ENCODE measurements around the gene SLC22A2.

GRCh38 chr6:160174681-160175080 lies 83.9 kb downstream of the SLC22A2 start:
- TF ChIP-seq CTCF (CRISPR knock-in tag; IDR thresholded peaks at IDR 0.05) (no peak), ZNF282 (IDR thresholded peaks at IDR 0.05; ENCODE audit: partially characterized antibody) (no peak), REST (IDR thresholded peaks at IDR 0.05; ENCODE audit: borderline replicate concordance in 1 of 2, low read depth in 1 of 2, low read length in 2 of 2) (no peak), ZHX1 (CRISPR knock-in tag; IDR thresholded peaks at IDR 0.05; ENCODE audit: low read depth) (no peak), HOXA7 (CRISPR knock-in tag; IDR thresholded peaks at IDR 0.05) (no peak), KLF15 (CRISPR knock-in tag; IDR thresholded peaks at IDR 0.05; ENCODE audit: borderline replicate concordance) (no peak), YY1 (IDR thresholded peaks at IDR 0.05; ENCODE audit: insufficient read depth, insufficient replicate concordance, low read depth, low read length) (no peak), EZH2 (conservative IDR thresholded peaks at IDR 0.05; ENCODE audit: low read depth, low read length) (no peak), RBM22 (optimal IDR thresholded peaks at IDR 0.05; ENCODE audit: low read length) (no peak)

Measured in HepG2 (cell line).